H1 (cell line): ENCODE measurements around the gene HIGD2B. TPM values are rescaled to one million over a fixed set of nuclear protein-coding genes. Genes with fewer than 3 reads are reported as not detected.
"Not testable (repeated sequence)": the region's sequence is repeated elsewhere in the genome, so short reads cannot be mapped to it uniquely, and the experiment has no call there.

Experiments
- CTCF ChIA-PET: fragments of 300-600 bp; sonication (Branson Sonifier 250); formaldehyde crosslinking; loops from one replicate; lab custom pipeline; 2021; ENCODE audit not compliant: partially characterized antibody; lab: Charles Lee
- POLR2A ChIA-PET: fragments of 300-600 bp; sonication (Branson Sonifier 250); formaldehyde crosslinking; loops from one replicate; lab custom pipeline; 2021; ENCODE audit warnings: inconsistent platforms; ENCODE audit not compliant: partially characterized antibody; lab: Charles Lee
- DNase-seq, 2 experiments: peaks; one replicate each; pipeline versions ENCODE4 v3.0.0 to v3.0.0-alpha.2; 2010 to 2022; ENCODE audit warnings: low spot score in 2 of 2, low read depth in 1 of 2, mixed read lengths in 1 of 2
- FAIRE-seq: peaks from 2 replicates; lab custom pipeline; 2011; peaks lifted over from hg19 to GRCh38; lab: Jason Lieb, UNC
- H2AFZ ChIP-seq: 2 replicates; pipeline ENCODE4 v1.8.1; 2012; ENCODE audit warnings: low read length, inconsistent platforms
- H2AK5ac ChIP-seq: 2 replicates; pipeline ENCODE4 v1.6.1; 2013; ENCODE audit warnings: low read depth, low read length
- H2BK120ac ChIP-seq: replicated peaks from 2 replicates; pipeline ENCODE3; 2013; ENCODE audit warnings: low read depth, low read length, inconsistent platforms
- H2BK12ac ChIP-seq: 2 replicates; pipeline ENCODE4 v1.6.1; 2013; ENCODE audit warnings: low read depth, low read length
- H2BK15ac ChIP-seq: 2 replicates; pipeline ENCODE4 v1.6.1; 2013; ENCODE audit warnings: low read length
- H2BK20ac ChIP-seq: 2 replicates; pipeline ENCODE4 v1.6.1; 2013; ENCODE audit warnings: low read length
- H2BK5ac ChIP-seq: 2 replicates; pipeline ENCODE4 v1.6.1; 2013; ENCODE audit warnings: low read depth, low read length
- H3K14ac ChIP-seq: 2 replicates; pipeline ENCODE4 v1.6.1; 2013; ENCODE audit warnings: inconsistent platforms; ENCODE audit not compliant: insufficient read length
- H3K18ac ChIP-seq: 2 replicates; pipeline ENCODE4 v1.6.1; 2013; ENCODE audit warnings: low read length; ENCODE audit errors: extremely low read depth
- H3K23ac ChIP-seq: 2 replicates; pipeline ENCODE4 v1.6.1; 2013; ENCODE audit warnings: inconsistent platforms; ENCODE audit not compliant: insufficient read length
- H3K23me2 ChIP-seq: 2 replicates; pipeline ENCODE4 v1.6.1; 2013; ENCODE audit warnings: low read depth, low read length
- H3K27ac ChIP-seq: 2 replicates; pipeline ENCODE4 v1.6.1; 2011; ENCODE audit warnings: low read depth, low read length, inconsistent platforms
- H3K27me3 ChIP-seq, 4 experiments: replicated peaks in 1 of 4; 1 replicate in 1 of 4; 2 replicates in 3 of 4; pipeline versions ENCODE4 v1.6.1 to v1.8.1; 2011 to 2013; ENCODE audit warnings: low read length in 3 of 4, mild to moderate bottlenecking in 3 of 4, inconsistent platforms in 2 of 4, mixed read lengths in 2 of 4, moderate library complexity in 1 of 4; ENCODE audit not compliant: control insufficient read depth in 3 of 4, insufficient read depth in 3 of 4; ENCODE audit errors: extremely low read depth in 1 of 4
- H3K36me3 ChIP-seq, 4 experiments: 2 replicates each; pipeline versions ENCODE4 v1.6.1 to v1.8.1; 2011 to 2013; ENCODE audit warnings: mild to moderate bottlenecking in 4 of 4, low read length in 3 of 4, moderate library complexity in 2 of 4, control low read depth in 1 of 4, inconsistent platforms in 1 of 4; ENCODE audit not compliant: insufficient read depth in 4 of 4, control insufficient read depth in 2 of 4
- H3K4ac ChIP-seq: replicated peaks from 2 replicates; pipeline ENCODE3; 2013; ENCODE audit warnings: low read length, low read depth, mixed read lengths, inconsistent platforms; ENCODE audit not compliant: insufficient read length
- H3K4me1 ChIP-seq, 4 experiments: replicated peaks in 1 of 4; 1 replicate in 1 of 4; 2 replicates in 3 of 4; pipeline versions ENCODE4 v1.6.1 to v1.8.1; 2011 to 2013; ENCODE audit warnings: low read length in 3 of 4, inconsistent platforms in 2 of 4, mixed read lengths in 1 of 4; ENCODE audit not compliant: insufficient read depth in 4 of 4, control insufficient read depth in 3 of 4
- H3K4me2 ChIP-seq, 2 experiments: 2 replicates each; pipeline versions ENCODE4 v1.6.1 to v1.8.1; 2011 to 2013; ENCODE audit warnings: low read depth in 2 of 2, low read length in 2 of 2, control low read depth in 1 of 2, inconsistent platforms in 1 of 2, mild to moderate bottlenecking in 1 of 2; ENCODE audit not compliant: insufficient read depth in 1 of 2
- H3K4me3 ChIP-seq, 4 experiments: fragments of 200-600, 300-600 bp in 1 of 4; sonication (generic), shearing (Covaris generic), sonication (Bioruptor Twin) in 1 of 4; 2 replicates each; pipeline versions ENCODE4 v1.5.1 to v1.8.1; 2011 to 2016; ENCODE audit warnings: low read length in 4 of 4, low read depth in 3 of 4, control low read depth in 2 of 4, inconsistent platforms in 2 of 4, mild to moderate bottlenecking in 2 of 4, mixed read lengths in 1 of 4, moderate library complexity in 1 of 4; ENCODE audit not compliant: insufficient read depth in 2 of 4; ENCODE audit errors: extremely low read depth in 1 of 4
- H3K56ac ChIP-seq: replicated peaks from 2 replicates; pipeline ENCODE3; 2013; ENCODE audit warnings: low read depth, mild to moderate bottlenecking, mixed read lengths, low read length, inconsistent platforms; ENCODE audit not compliant: insufficient read length
- H3K79me1 ChIP-seq: 2 replicates; pipeline ENCODE4 v1.6.1; 2013; ENCODE audit warnings: low read depth, low read length, control low read depth
- H3K79me2 ChIP-seq, 2 experiments: 2 replicates each; pipeline versions ENCODE4 v1.6.1 to v1.8.1; 2012 to 2013; ENCODE audit warnings: low read length in 2 of 2, mild to moderate bottlenecking in 2 of 2, inconsistent platforms in 1 of 2; ENCODE audit not compliant: insufficient read depth in 2 of 2, control insufficient read depth in 1 of 2
- H3K9ac ChIP-seq, 4 experiments: replicated peaks in 1 of 4; 1 replicate in 1 of 4; 2 replicates in 3 of 4; pipeline versions ENCODE4 v1.6.1 to v1.8.1; 2011 to 2013; ENCODE audit warnings: low read depth in 3 of 4, low read length in 3 of 4, control low read depth in 2 of 4, mild to moderate bottlenecking in 2 of 4, moderate library complexity in 2 of 4, inconsistent platforms in 1 of 4; ENCODE audit errors: extremely low read depth in 1 of 4
- H3K9me3 ChIP-seq, 2 experiments: 2 replicates each; pipeline versions ENCODE4 v1.6.1 to v1.8.1; 2012 to 2013; ENCODE audit warnings: mild to moderate bottlenecking in 2 of 2, moderate library complexity in 2 of 2, control low read depth in 1 of 2, inconsistent platforms in 1 of 2, low read depth in 1 of 2, low read length in 1 of 2, mixed read lengths in 1 of 2; ENCODE audit not compliant: insufficient read depth in 2 of 2
- H4K20me1 ChIP-seq, 2 experiments: replicated peaks in 1 of 2; 2 replicates each; pipeline versions ENCODE3 to v1.8.1; 2011 to 2013; ENCODE audit warnings: inconsistent platforms in 2 of 2, low read length in 2 of 2, mild to moderate bottlenecking in 1 of 2; ENCODE audit not compliant: insufficient read depth in 2 of 2, control insufficient read depth in 1 of 2
- H4K5ac ChIP-seq: 2 replicates; pipeline ENCODE4 v1.6.1; 2013; ENCODE audit warnings: low read length, low read depth, mixed read lengths, inconsistent platforms; ENCODE audit not compliant: insufficient read length
- H4K8ac ChIP-seq: 2 replicates; pipeline ENCODE4 v1.8.0; 2013; ENCODE audit warnings: mild to moderate bottlenecking, moderate library complexity, low read length, inconsistent platforms; ENCODE audit not compliant: insufficient read depth; ENCODE audit errors: extremely low read depth
- H4K91ac ChIP-seq: replicated peaks from 2 replicates; pipeline ENCODE3; 2013; ENCODE audit warnings: low read length, mixed read lengths, inconsistent platforms; ENCODE audit not compliant: insufficient read length
- WGBS, 2 experiments: shearing (Covaris generic) in 1 of 2; methylation state at CpG; one replicate each; pipeline versions ENCODE4 v1.1.6 to v1.1.7; 2013 to 2015; ENCODE audit warnings: low lambda C conversion rate in 2 of 2, mixed read lengths in 2 of 2, inconsistent platforms in 1 of 2, low coverage in 1 of 2, missing lambda C conversion rate in 1 of 2; ENCODE audit not compliant: insufficient replicate concordance in 2 of 2, insufficient coverage in 1 of 2, insufficient read length in 1 of 2; ENCODE audit errors: extremely low coverage in 1 of 2, missing lambda C conversion rate in 1 of 2; 5-methylcytosine and 5-hydroxymethylcytosine counted together
- polyA plus RNA-seq, 7 experiments: library from polyadenylated mRNA; depleted of rRNA in 3 of 7; stranded (reverse) in 5 of 7; unstranded in 2 of 7; fragments of >200 nt in 5 of 7; fragments of 200-250 nt in 2 of 7; gene quantifications; 1 replicate in 5 of 7; 2 replicates in 1 of 7; 4 replicates in 1 of 7; pipeline versions ENCODE4 v1.2.1 to v1.2.3, GENCODE V29; 2011 to 2013; ENCODE audit warnings: missing spikeins in 2 of 7, mixed read lengths in 2 of 7
- total RNA-seq: library from RNA; stranded (reverse); fragmentation: NEBNext Ultra II Directional; extraction: Animal tissue kit (Norgen Biotek cat#: 25700); gene quantifications from 2 replicates; pipeline ENCODE4 v1.2.1, GENCODE V29; 2021

The HIGD2B gene
- total and polyA plus RNA-seq, 2 of the 8 experiments (the other 6 are each of a cell fraction or from before 2014, with no cell fraction given): not detected

DNA sequence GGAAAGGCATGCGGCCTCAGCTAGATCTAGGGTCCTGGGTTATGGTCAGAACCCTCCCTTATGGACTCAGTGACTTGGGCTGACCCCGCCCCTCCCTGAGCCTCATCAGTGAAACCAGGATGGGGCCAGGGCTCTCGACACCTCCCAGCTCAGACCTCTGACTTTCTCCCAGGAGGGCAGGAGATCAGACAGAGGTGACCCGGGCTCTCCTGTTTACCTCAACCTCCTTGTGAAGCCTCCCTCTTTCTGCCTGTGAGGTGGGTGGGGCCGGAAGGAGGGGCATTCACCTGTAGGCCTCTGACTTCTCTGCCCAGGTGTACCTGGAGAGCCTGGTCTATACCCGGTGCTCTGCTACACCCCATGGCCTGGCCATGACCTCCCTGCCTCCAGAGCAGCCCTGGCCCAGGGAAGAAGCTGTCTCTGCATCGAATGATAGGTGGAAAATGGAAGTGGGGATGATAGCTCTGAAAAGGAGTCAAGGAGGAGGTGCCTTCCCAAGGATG, 56.9 kb downstream of the HIGD2B start:
- H3K36me3 ChIP-seq, H2BK20ac ChIP-seq, H3K18ac ChIP-seq, H2BK15ac ChIP-seq, H3K79me2 ChIP-seq, FAIRE-seq, H3K23ac ChIP-seq, H3K56ac ChIP-seq, H2BK12ac ChIP-seq, H3K27ac ChIP-seq, H4K91ac ChIP-seq, H3K14ac ChIP-seq, H3K9me3 ChIP-seq, H3K4ac ChIP-seq, H3K4me3 ChIP-seq, H3K79me1 ChIP-seq, DNase-seq, H4K20me1 ChIP-seq, H3K4me2 ChIP-seq, H4K5ac ChIP-seq, H3K9ac ChIP-seq, H2BK120ac ChIP-seq, H2AFZ ChIP-seq, H2AK5ac ChIP-seq, H3K23me2 ChIP-seq, H2BK5ac ChIP-seq, H3K27me3 ChIP-seq, POLR2A ChIA-PET, H3K4me1 ChIP-seq, H4K8ac ChIP-seq: not testable (repeated sequence)
- 76% methylated on average over 6 of the region's 7 CpGs; no CpG with 5 or more reads in 1 of the 2 experiments for WGBS, 2 experiments
- CTCF ChIA-PET: interaction anchor here (0.6 to 3.7 kb wide), 10 partner anchors 12 to 763 kb away, joined by 3 to 38 read pairs (median 4); partner anchors contain the start of gene HEXA
